ENCODE data around the gene APP.
A peak's percentile ranks its signal among the peaks of the same experiment; 100 is the strongest.

APP gene

GRCh38 chr21:25944082-25944481 is 226.5 kb downstream of the APP start:
- FAIRE-seq (peak; percentile 21), DNase-seq (ENCODE audit: insufficient read length) (no peak)
- TF ChIP-seq TAF1 (IDR thresholded peaks at IDR 0.05; ENCODE audit: borderline replicate concordance, low read depth, low read length) (no peak), POLR2AphosphoS5 (IDR thresholded peaks at IDR 0.05; ENCODE audit: low read depth, low read length) (no peak), POLR2A (IDR thresholded peaks at IDR 0.05; ENCODE audit: low read depth, low read length) (no peak)

DNA sequence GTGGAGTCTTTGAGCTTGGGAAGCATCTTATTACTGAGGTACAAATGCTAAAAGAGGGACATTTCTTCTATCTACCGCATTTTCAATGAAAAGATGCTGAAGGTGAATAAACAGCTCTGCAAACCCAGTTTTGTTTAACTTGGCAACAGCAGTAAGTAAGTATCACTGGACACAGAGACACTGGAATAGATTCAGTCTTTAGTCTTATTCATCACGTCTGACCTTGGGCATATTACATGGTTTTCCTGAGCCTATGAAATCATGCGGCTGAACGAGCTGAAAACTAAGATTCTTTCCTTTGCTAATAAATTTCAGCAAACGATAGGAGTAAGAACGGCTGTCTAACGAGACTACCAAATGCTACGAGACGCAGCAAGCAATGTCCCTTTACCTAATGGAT is 228.4 kb downstream of the APP start:
- DNase-seq (ENCODE audit: insufficient read length) (no peak), FAIRE-seq (no peak)
- TF ChIP-seq POLR2AphosphoS5 (IDR thresholded peaks at IDR 0.05; ENCODE audit: low read depth, low read length) = no peak
- TF ChIP-seq TAF1 (IDR thresholded peaks at IDR 0.05; ENCODE audit: borderline replicate concordance, low read depth, low read length) = no peak
- no peak for TF ChIP-seq POLR2A (IDR thresholded peaks at IDR 0.05; ENCODE audit: low read depth, low read length)

DNA sequence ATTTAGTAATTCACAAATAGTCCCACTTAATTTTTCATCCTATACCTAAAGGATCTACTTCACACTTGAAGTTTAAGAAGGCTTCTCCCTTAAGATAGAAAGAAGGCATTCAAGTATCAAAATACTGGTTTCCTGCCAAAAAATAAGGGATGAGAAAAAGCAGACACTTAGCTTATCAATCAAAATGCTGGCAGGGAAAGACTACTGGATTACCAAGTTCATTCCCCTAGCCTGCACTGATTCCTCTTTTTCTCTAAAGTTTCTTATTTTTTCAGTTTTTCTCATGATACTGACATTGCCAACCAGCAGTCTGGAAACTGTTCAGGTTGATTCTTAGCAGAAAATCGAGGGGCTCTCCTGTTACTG is 231.2 kb downstream of the APP start:
- FAIRE-seq (no peak), DNase-seq (ENCODE audit: insufficient read length) (no peak)
- TF ChIP-seq POLR2AphosphoS5 (IDR thresholded peaks at IDR 0.05; ENCODE audit: low read depth, low read length) (no peak), POLR2A (IDR thresholded peaks at IDR 0.05; ENCODE audit: low read depth, low read length) (no peak), TAF1 (IDR thresholded peaks at IDR 0.05; ENCODE audit: borderline replicate concordance, low read depth, low read length) (no peak)

GRCh38 chr21:25938658-25939395 is 231.7 kb downstream of the APP start:
- TF ChIP-seq POLR2AphosphoS5 (IDR thresholded peaks at IDR 0.05; ENCODE audit: low read depth, low read length) = no peak
- no peak for TF ChIP-seq TAF1 (IDR thresholded peaks at IDR 0.05; ENCODE audit: borderline replicate concordance, low read depth, low read length)
- no peak for TF ChIP-seq POLR2A (IDR thresholded peaks at IDR 0.05; ENCODE audit: low read depth, low read length)
- DNase-seq (ENCODE audit: insufficient read length) = no peak
- FAIRE-seq = peak; percentile 71

DNA sequence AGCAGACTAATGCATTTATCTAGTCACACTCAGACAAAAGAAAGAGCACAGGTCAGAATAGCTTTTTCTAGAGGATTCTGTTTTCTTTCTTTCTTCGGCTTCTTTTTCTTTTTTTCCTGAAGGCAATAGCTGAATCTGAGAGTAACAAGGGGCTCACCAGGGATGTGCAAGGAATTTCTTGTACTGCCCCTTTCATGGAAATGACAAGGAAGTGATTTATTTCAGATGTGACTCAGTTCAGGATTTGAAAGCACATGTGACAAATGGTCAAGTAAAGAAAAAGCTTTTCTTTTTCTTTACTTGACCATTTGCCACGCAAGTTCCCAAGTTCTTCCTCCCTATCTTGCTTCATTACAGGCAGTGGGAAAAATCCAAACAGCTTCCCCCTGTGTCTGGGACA is 233.8 kb downstream of the APP start:
- DNase-seq (ENCODE audit: insufficient read length) (no peak), FAIRE-seq (no peak)
- TF ChIP-seq TAF1 (IDR thresholded peaks at IDR 0.05; ENCODE audit: borderline replicate concordance, low read depth, low read length) (no peak), POLR2A (IDR thresholded peaks at IDR 0.05; ENCODE audit: low read depth, low read length) (no peak), POLR2AphosphoS5 (IDR thresholded peaks at IDR 0.05; ENCODE audit: low read depth, low read length) (no peak)

- no peak for DNase-seq (ENCODE audit: insufficient read length)
Observed at GRCh38 chr21:25934771-25935224, 235.8 kb downstream of the APP start.

GRCh38 chr21:25934130-25934529 is 236.4 kb downstream of the APP start:
- FAIRE-seq (no peak), DNase-seq (ENCODE audit: insufficient read length) (no peak)
- TF ChIP-seq POLR2A (IDR thresholded peaks at IDR 0.05; ENCODE audit: low read depth, low read length) (no peak), TAF1 (IDR thresholded peaks at IDR 0.05; ENCODE audit: borderline replicate concordance, low read depth, low read length) (no peak), POLR2AphosphoS5 (IDR thresholded peaks at IDR 0.05; ENCODE audit: low read depth, low read length) (no peak)

More at GRCh38 chr21:25934771-25935224, 235.8 kb downstream of the APP start:
- TF ChIP-seq TAF1 (IDR thresholded peaks at IDR 0.05; ENCODE audit: borderline replicate concordance, low read depth, low read length) = no peak
- no peak for TF ChIP-seq POLR2AphosphoS5 (IDR thresholded peaks at IDR 0.05; ENCODE audit: low read depth, low read length)
- no peak for FAIRE-seq

- no peak for FAIRE-seq
- TF ChIP-seq TAF1 (IDR thresholded peaks at IDR 0.05; ENCODE audit: borderline replicate concordance, low read depth, low read length) = no peak
- no peak for TF ChIP-seq POLR2A (IDR thresholded peaks at IDR 0.05; ENCODE audit: low read depth, low read length)
- no peak for TF ChIP-seq POLR2AphosphoS5 (IDR thresholded peaks at IDR 0.05; ENCODE audit: low read depth, low read length)
- no peak for DNase-seq (ENCODE audit: insufficient read length)
Observed at GRCh38 chr21:25931765-25932164, 238.8 kb downstream of the APP start.

DNA sequence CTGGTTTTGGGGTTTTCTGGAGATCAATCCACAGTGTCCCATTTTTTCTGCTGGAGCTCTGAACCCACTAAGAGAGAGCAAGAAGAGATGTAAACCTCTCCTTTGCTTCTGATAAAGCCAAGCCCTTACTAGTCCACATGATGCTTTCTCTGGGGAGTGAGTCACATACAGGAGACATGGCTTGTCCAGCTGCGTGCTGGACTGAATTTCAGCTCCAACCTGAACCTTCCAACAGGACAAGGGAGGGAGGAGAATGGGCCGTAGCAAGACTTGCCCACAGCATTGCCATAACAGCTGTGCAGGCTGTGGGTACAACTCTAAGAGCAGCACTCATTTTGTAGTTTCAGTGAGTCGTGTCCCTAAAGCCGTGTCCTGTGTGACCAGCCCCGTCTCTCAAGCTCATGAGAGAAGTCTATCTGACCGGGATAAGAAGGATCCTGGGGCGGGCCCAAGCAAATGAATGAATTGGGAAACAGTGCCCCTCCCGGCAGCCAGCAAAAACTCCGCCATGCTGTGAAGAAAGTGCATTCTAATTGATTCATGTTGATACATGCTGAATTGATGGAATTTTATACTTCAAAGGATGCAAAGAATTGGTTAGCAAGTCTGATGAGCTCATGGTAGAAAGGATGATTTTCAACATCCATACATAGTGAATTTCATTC is 240.6 kb downstream of the APP start:
- FAIRE-seq (no peak), DNase-seq (ENCODE audit: insufficient read length) (no peak)
- TF ChIP-seq POLR2AphosphoS5 (IDR thresholded peaks at IDR 0.05; ENCODE audit: low read depth, low read length) (no peak), TAF1 (IDR thresholded peaks at IDR 0.05; ENCODE audit: borderline replicate concordance, low read depth, low read length) (no peak), POLR2A (IDR thresholded peaks at IDR 0.05; ENCODE audit: low read depth, low read length) (no peak)

DNA sequence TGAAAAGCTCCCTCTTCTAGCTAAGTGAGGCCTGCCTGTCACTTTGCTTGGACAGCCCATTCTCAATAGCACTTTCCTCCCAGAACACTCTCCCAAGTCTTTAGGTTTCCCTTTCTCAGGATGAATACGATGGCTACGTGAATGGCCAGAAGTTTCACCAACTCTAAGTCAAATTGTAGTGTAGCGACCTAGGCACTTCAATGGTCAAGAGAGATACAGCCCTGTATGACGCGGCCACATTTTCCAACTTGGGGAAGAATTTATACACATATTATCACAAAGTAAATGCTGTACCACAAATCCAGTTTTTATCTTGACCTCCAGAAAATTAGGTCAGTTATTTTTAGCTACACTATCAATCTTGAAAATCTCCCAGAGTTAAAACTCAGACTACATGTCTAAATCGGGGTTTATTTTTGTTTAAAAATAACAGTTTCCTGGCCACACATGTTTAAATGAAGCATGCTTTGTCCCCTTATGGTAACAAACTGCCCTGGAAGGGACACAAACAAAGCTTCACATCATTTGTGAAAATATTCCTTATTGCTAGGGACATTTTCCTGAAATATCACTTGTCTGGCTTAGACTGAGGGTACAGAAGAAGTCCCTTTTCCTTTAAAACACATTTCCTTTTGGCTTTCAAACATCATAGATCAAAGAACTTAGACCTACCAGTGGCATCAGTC is 243.2 kb downstream of the APP start:
- FAIRE-seq (no peak), DNase-seq (ENCODE audit: insufficient read length) (no peak)

DNA sequence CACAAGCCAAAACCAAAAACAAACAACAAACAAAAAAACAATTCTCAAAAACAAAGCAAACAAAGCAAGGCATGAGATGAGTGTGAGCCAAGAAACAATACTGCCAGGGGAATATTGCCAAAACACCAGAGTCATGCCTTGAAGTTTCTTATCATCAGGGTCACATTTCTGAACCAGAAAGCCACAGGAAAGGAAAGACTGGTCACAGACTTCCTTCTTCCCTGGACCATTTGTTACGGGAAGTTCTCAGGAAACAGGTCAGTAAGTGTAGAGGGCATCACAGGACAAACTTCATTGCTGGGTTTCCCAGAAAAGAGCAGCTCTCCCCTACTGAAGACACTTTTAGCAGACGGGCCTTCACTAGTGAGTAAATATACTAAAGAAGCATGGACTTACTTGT is 244.6 kb downstream of the APP start:
- TF ChIP-seq TAF1 (IDR thresholded peaks at IDR 0.05; ENCODE audit: borderline replicate concordance, low read depth, low read length) = no peak
- no peak for TF ChIP-seq POLR2AphosphoS5 (IDR thresholded peaks at IDR 0.05; ENCODE audit: low read depth, low read length)
- TF ChIP-seq POLR2A (IDR thresholded peaks at IDR 0.05; ENCODE audit: low read depth, low read length) = no peak
- FAIRE-seq (no peak), DNase-seq (ENCODE audit: insufficient read length) (no peak)

More for the DNA sequence above, 243.2 kb downstream of the APP start:
- TF ChIP-seq POLR2AphosphoS5 (IDR thresholded peaks at IDR 0.05; ENCODE audit: low read depth, low read length) = no peak
- no peak for TF ChIP-seq TAF1 (IDR thresholded peaks at IDR 0.05; ENCODE audit: borderline replicate concordance, low read depth, low read length)
- TF ChIP-seq POLR2A (IDR thresholded peaks at IDR 0.05; ENCODE audit: low read depth, low read length) = no peak
